CD4-positive, alpha-beta T cell treated with Interleukin-17A for 4 hours (primary cell): Measurements from ENCODE around the gene FARP1.

Experiments used
- DNase-seq: peaks from one replicate; pipeline ENCODE4 v3.0.0-alpha.2; 2020; ENCODE audit warnings: mixed read lengths

Gene FARP1

DNA sequence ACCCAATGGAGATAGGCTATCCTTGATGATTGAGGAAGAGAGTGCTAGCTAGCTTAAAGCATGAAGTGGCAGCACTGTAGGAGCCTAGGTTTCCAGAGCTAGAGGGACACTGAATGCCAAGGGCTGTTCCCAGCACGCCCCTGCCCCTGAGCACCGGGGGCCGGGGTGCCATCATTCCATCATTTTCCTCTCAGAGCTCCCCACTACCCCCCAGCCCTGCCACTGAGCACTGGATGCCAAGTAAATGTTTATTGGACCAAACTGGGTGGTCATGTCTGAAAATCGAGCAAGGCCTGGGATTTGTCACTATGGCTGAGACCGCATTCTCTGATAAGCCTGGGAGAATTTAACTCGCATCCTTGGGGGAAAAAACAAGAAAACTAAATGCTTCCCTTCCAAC is 291.2 kb downstream of the FARP1 start:
- DNase-seq: no peak

DNA sequence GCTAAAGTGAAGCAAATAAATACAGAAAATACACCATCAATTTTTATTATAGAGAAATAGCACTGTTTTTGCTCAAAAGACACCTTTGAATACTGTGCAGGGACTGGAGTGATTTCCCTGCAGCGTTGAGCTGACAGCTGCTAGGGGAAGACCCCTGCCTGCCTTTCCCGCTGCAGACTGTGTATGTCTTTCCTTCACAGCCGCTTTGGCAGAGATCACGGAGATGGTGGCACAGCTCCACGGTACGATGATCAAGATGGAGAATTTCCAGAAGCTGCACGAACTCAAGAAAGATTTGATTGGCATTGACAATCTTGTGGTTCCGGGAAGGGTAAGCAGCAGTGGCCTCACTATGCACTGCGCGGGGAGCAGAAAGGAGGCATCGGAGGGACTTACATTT is 292.5 kb downstream of the FARP1 start:
- DNase-seq: no peak

DNA sequence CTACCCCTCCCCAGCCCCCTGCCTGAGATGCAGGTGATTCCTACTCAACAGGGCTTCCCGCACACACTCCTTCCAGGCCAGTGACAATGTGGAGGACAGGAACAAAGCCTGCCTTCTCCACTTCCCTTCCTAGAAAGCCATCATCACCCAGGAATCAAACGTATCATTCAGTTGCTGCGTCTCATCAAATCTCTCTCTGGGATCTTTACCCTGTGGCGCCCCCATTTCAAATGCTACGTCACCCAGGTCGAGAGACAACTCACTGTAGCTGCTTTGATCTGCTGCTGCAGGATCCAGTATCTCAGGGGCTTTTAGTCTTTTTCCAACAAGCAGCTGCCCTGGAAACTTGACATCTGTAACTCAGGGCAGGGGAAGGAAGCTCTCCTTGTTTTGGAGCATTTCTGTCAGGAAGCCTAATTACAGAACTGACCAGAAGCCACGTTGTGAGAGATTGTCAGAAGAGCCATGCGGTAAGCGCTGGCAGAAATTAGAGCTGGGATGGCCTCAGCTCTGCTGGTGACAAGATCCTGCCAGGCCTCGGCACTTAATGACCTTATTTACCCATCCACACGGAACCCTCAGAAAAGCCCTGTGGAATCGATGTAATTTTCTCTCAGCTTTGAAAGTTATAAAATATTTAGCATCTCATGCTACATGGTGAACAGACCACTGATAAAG is 293.5 kb downstream of the FARP1 start:
- no peak for DNase-seq

DNA sequence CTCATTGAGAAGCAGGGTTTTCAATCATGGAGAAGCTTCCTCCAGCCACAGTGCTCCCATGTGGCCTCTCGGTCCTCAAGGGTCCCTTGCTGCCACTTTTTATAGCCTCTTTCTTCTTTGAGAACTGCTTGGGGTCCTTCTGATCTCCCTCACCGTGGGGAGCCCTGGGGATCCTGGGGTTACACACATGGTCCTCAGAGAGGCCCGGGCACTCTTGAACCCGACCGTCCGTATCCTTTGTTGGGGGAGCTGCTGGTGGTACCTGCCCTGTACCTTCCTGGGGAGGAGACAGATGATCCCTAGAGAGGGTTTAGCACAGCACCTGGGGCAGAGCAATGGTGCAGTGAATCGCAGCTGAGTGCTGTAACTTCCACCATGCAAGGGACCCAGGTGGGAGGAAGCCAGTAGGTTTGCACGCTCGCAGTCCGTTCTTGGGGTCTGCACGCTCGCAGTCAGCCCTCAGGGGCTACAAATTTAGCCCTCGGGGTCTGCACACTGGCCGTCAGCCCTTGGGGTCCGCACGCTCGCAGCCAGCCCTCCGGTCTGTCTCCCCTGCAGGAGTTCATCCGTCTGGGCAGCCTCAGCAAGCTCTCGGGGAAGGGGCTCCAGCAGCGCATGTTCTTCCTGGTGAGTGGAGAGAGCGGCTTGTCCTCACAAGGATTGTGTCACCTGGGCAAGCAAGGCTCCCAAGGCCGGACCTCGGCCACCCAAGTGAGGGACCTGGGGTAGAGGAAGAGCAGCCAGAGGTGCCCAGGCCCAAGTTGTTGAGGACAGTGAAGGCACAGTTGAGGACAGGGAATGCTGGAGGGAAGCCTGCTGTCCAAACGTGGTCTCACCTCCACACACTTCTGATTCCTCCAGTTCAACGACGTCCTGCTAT is 295.6 kb downstream of the FARP1 start:
- DNase-seq: no peak

DNA sequence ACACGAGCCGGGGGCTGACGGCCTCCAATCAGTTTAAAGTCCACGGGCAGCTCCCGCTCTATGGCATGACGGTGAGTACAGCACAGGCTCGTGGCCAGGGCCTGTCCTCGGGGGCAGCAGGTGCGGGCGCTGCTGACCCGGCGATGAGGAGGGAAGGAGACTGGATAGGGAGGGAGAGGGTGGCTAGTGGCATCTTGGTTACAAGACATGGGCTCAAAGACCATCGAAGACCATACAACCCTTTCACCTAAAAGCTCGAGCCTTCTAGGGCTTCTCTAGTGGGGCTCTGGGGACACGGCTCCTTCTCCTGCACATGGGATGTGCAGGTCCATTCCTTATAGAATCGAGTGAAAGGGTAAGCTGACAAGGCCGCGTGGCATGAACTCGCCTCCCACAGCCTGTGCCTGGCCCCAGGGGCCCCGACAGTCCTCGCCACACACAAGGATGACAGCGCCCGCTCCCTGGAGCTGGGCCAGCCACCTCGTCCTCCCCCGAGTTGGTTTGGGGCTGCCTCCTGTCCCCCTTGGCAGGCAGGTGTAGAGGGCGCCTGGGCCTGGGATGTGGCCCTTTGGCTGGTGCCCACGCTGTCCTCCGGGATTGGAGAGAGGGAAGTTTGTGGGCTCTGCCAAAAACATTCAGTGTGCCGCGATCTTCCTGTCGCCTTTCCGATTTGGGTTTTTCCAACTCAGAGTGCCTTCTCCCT is 296.4 kb downstream of the FARP1 start:
- no peak for DNase-seq

DNA sequence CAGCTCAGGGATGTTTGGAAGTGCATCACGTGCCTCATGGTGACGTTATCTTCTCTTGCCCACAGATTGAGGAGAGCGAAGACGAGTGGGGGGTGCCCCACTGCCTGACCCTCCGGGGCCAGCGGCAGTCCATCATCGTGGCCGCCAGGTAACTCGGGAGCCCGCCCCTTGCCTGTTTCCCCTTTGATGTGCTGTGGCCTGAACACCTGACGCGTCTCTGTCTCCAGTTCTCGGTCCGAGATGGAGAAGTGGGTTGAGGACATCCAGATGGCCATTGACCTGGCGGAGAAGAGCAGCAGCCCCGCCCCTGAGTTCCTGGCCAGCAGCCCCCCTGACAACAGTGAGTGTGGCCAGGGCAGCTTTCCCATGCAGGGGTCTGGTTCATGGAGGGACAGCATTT is 297.0 kb downstream of the FARP1 start:
- no peak for DNase-seq

DNA sequence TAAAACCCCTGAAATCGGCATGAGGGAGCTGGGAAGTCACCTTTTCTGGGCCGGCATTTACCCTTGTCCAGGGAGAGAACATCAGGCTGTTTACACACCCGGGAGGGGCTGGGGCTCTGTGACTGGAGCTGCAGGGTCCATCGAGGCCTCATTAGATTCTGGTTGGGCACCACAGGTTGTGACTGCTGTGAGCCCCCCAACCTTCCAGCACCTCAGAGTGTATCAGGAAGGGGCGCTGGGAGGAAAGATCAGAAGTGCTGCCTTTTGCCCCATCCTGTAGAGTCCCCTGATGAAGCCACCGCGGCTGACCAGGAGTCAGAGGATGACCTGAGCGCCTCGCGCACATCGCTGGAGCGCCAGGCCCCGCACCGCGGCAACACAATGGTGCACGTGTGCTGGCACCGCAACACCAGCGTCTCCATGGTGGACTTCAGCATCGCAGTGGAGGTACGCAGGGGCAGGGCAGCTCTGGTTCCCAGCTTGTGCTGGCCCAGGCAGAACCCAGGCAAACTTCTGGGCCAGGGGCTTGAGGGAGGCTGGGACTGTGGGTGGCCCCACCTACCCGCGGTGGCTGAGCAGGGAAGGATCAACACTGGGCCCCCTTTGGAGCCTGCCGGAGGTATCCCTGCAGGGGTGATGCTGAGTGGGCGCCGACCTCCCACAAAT is 297.6 kb downstream of the FARP1 start:
- DNase-seq: no peak

DNA sequence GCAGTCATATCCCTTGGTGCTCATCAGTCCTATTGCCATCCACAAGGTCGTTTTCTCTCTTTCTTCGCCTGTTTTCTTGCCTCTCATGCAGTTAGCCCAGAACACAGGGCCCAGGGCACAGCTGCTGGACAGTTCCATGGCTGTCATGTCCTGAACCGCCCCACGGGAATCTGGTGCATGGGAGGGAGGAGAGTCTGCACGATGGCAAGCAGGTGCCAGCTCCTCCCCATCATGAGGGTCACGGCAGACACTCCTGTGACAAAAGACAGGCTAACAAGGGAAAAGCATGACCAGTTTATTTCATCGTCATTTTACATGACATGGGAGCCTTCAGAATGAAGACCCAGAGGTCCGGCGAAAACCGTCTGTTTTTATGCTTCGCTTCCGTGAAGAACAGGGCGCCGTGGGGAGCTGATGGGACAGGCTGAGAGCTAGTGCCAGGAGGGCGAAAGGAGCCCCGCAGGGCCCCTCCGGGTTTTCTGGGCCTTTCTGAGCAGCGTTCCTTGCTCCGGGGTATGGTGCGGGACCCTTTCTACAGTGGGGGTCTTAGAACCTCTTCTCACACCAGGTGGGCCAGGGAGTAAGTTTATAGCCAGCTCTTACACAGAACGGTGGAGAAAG is 298.3 kb downstream of the FARP1 start:
- DNase-seq: no peak

DNA sequence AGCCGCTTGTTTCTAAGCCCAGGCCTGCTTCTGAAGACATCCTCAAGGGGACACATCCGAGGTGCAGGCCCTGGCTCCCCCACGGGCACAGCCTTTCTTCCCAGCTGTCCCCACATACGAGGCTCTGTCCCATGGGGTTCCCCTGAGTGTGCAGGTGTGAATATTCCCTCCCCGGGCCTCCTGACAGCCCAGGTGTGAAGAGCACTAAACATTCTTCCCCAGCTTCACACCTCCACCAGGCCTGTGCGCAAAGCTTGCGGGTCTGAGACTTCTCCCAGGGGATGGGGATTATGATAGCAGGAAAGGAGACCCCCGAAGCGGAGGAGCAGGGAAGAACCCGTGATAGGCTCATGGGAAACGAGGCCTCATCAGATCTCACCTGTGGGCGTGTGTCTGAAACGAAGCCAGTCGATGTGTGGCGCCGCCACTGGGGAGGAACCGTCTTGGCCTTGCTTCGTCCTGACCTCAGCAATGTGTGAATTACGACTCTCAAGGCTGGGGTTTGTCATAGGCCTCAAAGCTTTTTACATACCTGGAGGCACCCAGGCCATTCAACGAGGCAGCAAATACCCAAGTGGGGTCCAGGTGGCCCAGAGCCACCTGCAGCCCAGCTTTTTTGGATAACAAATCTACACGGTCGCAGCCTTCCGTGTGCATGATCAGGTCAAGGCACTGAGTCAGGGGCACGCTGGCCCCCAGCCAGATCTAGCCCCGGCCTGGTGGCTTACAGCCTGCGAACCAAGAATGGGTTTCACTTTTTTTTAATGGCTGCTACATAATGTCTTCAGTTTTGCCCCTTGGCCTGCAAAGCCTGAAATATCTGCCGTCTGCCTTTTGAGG is 299.7 kb downstream of the FARP1 start:
- no peak for DNase-seq

DNA sequence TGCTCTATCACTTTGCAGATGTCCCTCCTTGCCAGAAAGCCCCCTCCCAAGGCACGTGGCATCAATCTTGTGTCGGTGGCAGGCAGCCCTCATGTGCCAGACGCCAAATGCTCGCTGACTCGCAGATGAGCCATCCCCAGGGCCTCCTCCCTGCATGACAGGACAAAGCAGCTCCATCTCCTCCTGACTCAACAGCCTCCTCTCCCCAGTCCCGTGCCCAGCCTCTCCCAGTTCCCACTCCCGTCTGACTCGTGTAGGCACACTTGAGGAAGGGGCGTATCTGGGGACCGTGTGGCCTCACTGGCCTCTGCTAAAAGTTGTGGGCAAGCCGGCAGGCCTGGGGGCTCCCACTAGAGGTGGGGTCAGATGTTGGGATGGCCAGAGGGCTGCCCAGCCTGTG is 300.4 kb downstream of the FARP1 start:
- DNase-seq: no peak

DNA sequence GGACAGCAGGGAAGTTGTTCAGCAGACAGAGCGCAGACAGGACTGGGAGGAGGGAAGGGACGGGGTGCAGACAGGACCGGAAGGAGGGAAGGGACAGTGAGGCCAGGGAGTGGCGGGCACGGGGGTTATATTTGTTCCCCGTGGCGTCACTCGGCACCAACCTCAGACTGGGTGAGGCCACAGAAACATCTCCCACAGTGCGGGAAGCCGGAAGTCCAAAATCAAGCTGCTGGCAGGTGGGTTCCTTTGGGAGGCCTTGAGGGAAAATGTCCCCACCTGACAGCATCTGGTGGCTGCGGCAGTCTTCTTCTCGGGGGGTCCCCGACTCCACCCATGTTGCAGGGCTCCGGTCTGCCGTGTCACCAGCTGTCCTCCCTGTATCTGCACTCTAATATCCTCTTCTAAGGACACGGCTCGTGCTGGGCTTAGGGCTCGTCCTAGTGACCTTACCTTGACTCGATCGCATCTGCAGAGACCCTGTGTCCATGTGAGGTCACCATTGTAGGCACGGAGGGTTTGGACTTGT is 301.0 kb downstream of the FARP1 start:
- DNase-seq: no peak

DNA sequence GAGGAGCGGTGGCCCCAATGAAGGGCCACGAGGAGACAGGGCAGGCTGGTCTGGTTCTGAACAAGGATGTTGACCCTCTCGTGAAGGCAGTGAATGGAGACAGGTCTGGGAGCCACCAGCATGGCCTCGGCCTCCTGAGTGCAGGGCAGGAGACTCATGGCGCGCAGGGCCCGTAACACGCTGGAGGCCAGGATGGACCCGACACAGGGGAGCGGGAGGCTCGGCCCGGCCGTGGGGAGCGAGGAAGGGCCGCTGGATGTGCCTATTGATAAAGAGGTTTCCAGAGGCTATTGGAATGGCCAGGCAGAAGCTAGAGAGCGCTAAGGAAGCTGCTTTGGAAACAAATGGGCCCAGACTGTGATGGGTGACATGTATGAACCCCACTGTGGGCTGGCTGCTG is 301.5 kb downstream of the FARP1 start:
- no peak for DNase-seq

DNA sequence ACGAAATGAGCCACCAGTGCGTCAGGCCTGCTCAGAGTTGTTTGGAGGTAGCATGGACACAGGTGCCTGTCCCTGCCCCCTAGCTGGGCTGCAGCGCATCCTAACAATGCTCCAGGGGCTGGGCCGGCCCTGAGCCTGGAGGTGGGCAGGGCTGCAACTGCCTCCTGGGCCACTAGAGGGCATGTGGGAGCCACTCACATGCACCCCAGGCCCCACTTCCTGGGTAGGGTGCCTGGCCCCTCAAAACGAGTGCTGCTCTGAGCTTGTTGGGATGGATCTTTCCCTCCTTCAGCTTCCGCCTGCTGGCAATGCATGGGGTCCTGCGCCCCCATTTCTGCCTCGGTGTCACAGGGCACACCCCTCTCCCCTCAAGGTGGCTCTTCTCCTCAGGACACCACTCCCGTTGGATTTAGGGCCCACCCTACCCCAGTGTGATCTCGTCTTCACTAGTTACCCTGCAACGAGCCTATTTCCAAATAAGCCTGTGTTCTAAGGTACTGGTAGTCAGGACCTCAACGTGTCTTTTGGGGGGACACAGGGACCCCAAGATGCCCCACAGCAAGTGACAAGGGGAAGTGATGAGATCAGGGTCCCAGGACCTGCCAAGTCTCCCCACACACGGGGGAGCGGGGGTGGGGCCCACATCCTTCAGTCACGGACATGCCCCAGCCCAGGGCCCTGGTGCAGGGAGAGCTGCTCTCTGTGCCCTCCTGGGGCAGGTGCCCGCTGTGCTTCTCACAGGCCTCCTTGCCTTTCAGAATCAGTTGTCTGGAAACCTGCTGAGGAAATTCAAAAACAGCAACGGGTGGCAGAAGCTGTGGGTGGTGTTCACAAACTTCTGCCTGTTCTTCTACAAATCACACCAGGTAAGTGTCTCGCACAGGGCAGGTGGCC is 302.7 kb downstream of the FARP1 start:
- peak; percentile 88 for DNase-seq

DNA sequence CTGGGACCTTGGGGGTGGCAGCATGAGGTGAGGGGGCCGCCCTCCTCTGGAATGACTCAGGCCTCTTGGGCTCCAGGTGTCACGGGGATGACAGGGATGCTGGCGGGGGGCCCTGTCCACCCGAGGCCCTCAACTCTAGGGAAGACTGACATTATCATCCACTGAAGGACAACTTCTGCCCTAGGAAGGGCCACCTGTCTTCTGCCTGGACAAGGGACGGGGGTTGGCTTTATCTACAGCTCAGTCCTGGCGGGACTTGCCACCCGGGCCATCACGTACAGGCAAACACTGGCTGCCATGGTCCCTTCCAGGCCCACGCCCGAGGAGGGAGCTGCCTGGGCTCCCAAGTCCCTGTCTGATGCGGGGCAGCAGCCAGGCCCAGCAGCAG is 303.3 kb downstream of the FARP1 start:
- DNase-seq: no peak

DNA sequence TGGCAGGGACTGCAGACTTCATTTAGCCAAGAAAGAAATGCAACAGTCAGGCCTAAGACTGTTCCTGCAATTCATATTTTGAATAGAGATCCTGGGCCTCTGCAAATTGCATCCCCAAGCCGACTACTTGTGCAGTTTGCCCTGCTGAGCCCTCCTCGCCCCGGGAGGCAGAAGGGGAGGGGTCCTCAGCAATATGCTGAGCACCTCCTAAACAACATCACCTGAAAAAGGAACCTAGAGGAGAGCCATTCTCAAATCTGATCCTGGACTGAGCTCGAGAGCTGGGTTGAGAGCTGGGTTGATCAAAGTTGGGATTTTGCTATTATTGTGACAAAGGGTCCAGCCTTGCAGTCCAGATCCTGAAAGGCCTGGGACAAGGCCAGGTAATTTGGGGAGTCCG is 304.2 kb downstream of the FARP1 start:
- no peak for DNase-seq

DNA sequence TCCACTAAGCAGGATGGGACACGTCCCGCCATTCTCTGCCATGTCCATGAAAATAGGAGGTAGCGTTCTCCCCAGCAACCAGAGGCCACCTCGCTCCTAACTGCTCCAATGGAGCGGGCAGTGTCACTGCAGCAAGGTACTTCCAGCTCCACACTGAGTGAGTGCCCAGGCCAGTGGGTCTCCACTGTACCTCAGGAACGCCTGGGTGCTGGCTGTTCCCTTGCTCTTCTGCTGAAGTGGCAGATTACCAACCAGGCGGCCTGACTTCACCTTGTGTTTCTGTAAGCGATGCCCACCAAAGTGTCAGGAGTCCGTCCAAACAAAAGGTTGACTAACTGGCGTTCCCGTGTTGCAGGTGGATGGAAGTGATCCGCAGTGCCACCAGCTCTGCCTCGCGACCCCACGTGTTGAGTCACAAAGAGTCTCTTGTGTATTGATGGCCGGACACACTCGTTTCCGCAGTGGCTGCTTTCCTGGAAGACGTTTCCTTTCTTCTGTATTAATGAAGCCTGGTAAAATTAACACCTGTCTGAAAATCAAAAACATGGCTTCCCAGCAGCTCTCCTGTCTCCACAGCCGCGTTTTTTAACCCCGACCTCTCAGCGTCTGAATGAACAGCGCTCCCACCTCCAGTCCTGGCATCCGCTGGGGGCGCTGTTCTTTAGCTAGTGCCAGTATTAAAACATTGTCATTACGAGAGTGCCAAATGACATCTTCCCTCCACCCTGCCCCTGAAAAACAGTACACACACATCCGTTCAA is 305.2 kb downstream of the FARP1 start:
- peak; percentile 44 for DNase-seq

DNA sequence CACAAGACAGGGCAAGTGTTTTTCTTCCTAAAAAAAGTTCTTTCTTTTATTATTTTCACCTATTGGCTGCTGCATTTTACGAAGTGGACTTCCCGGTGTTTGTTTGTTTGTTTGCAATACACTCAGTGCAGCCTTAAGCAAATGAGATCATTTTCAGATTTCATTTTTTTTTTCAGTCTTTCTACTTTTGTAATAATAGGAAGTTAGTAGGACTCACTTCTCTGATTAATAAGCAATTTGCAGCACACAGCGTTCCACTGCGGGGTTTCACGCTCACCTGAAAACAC is 305.7 kb downstream of the FARP1 start:
- DNase-seq: no peak

DNA sequence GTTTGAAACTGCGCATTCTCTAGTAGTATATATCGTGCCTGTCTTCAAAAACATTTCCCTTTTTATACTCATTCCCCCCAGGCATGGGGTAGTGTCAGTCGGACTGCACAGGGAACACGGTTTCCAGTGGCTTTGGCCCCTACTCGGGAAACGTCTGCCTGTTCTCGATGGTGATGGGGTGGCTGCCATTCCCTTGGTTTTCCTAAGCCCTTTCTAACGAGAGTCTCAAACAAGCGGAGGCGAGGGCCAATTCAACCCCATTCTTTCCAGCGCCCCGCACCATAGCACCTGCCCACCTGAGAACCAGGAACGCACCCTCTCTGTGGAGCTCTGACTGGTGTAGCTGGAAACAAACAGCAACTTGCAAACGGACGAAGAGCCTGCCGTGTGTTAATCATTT is 306.4 kb downstream of the FARP1 start:
- DNase-seq: no peak

DNA sequence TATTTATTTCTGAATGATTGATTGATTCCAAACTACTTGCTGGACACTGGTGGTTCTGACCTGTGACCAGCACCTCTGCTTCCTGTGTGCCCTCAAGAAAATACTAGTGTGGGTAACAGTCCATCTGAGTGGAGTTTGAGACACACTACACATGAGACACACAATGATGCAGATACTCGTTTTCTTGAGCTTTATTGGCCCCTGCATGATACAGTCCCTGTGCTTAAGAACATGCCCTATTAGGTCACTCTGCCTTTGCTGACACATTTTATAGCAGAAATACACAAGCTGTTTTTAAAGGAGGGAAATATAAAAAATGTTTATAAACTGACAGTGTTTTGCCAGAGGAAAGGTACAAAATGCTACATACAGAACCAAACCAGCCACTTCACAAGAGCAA is 307.1 kb downstream of the FARP1 start:
- no peak for DNase-seq

DNA sequence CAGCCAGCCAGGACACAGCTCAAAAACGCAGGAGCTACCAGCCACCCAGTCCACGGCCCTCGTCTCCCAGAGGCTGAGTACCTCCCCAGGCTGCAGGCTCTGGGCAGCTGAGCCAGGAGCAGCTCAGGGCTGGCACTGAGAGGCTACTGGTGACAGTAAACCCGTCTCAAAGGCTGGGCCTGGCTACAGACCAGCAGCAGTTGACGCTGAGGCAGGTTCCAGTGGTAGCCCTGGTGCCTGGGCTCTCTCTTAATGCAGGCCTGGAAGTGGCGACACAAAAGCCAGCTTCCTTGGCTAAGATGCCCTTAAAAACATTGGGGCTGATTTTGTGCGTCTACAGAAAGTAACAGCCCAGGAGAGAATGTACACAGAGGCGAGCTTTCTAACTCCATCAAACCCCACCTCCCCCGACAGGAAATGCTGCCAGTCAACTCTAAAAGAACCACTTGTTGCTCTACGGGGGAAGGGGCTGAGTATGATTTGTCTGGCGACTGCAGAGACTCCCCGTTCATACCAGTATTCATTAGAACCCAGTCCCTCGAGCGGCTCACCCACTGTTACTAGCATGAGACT is 307.7 kb downstream of the FARP1 start:
- DNase-seq: peak; percentile 52
